ENCODE results near the gene TAS2R60.
"Not testable (repeated sequence)": the region's sequence is repeated elsewhere in the genome, so short reads cannot be mapped to it uniquely, and the experiment has no call there.

TAS2R60 gene

GRCh38 chr7:143418681-143419458 is 24.4 kb upstream of the TAS2R60 start:
- TF ChIP-seq ZNF274 (IDR thresholded peaks at IDR 0.05; ENCODE audit: low read depth, low read length) = no peak
- H3K4me3 ChIP-seq (ENCODE audit: low read length) = no peak overlapping the region

GRCh38 chr7:143419880-143420279 is 23.4 kb upstream of the TAS2R60 start:
- no peak overlapping the region for H3K4me3 ChIP-seq (ENCODE audit: low read length)
- no peak for TF ChIP-seq ZNF274 (IDR thresholded peaks at IDR 0.05; ENCODE audit: low read depth, low read length)

GRCh38 chr7:143420624-143421023 is 22.6 kb upstream of the TAS2R60 start:
- H3K4me3 ChIP-seq (ENCODE audit: low read length) = not testable (repeated sequence)

GRCh38 chr7:143422033-143422432 is 21.2 kb upstream of the TAS2R60 start:
- no peak for TF ChIP-seq ZNF274 (IDR thresholded peaks at IDR 0.05; ENCODE audit: low read depth, low read length)
- H3K4me3 ChIP-seq (ENCODE audit: low read length) = no peak overlapping the region

GRCh38 chr7:143424476-143424875 is 18.8 kb upstream of the TAS2R60 start:
- H3K4me3 ChIP-seq (ENCODE audit: low read length) = not testable (repeated sequence)

GRCh38 chr7:143426479-143427142 is 16.6 kb upstream of the TAS2R60 start:
- TF ChIP-seq ZNF274 (IDR thresholded peaks at IDR 0.05; ENCODE audit: low read depth, low read length) = no peak
- no peak overlapping the region for H3K4me3 ChIP-seq (ENCODE audit: low read length)

- H3K4me3 ChIP-seq (ENCODE audit: low read length) = no peak overlapping the region
- no peak for TF ChIP-seq ZNF274 (IDR thresholded peaks at IDR 0.05; ENCODE audit: low read depth, low read length)
Measured at GRCh38 chr7:143429770-143430698, 13.2 kb upstream of the TAS2R60 start.

GRCh38 chr7:143431109-143431508 is 12.1 kb upstream of the TAS2R60 start:
- H3K4me3 ChIP-seq (ENCODE audit: low read length) = no peak overlapping the region
- TF ChIP-seq ZNF274 (IDR thresholded peaks at IDR 0.05; ENCODE audit: low read depth, low read length) = no peak

- H3K4me3 ChIP-seq (ENCODE audit: low read length) = no peak overlapping the region
- no peak for TF ChIP-seq ZNF274 (IDR thresholded peaks at IDR 0.05; ENCODE audit: low read depth, low read length)
Measured at GRCh38 chr7:143433759-143434158, 9.5 kb upstream of the TAS2R60 start.

- TF ChIP-seq ZNF274 (IDR thresholded peaks at IDR 0.05; ENCODE audit: low read depth, low read length) = no peak
- no peak overlapping the region for H3K4me3 ChIP-seq (ENCODE audit: low read length)
Measured at GRCh38 chr7:143434660-143435059, 8.6 kb upstream of the TAS2R60 start.

- H3K4me3 ChIP-seq (ENCODE audit: low read length) = no peak overlapping the region
- TF ChIP-seq ZNF274 (IDR thresholded peaks at IDR 0.05; ENCODE audit: low read depth, low read length) = no peak
Measured at GRCh38 chr7:143435266-143435665, 8.0 kb upstream of the TAS2R60 start.

- H3K4me3 ChIP-seq (ENCODE audit: low read length) = no peak overlapping the region; the same call in 1 of the 2 replicates
- TF ChIP-seq ZNF274 (IDR thresholded peaks at IDR 0.05; ENCODE audit: low read depth, low read length) = no peak
Measured at GRCh38 chr7:143436325-143436946, 6.8 kb upstream of the TAS2R60 start.

GRCh38 chr7:143437578-143437977 is 5.7 kb upstream of the TAS2R60 start:
- H3K4me3 ChIP-seq (ENCODE audit: low read length) = no peak overlapping the region; the same call in 1 of the 2 replicates
- no peak for TF ChIP-seq ZNF274 (IDR thresholded peaks at IDR 0.05; ENCODE audit: low read depth, low read length)

GRCh38 chr7:143439866-143440265 is 3.4 kb upstream of the TAS2R60 start:
- no peak overlapping the region for H3K4me3 ChIP-seq (ENCODE audit: low read length)
- TF ChIP-seq ZNF274 (IDR thresholded peaks at IDR 0.05; ENCODE audit: low read depth, low read length) = no peak

All from GM08714 (cell line).